Dedifferentiated amniotic fluid mesenchymal stem cell (primary cell): ENCODE data around the gene CYP27C1.

Experiments
- DNase-seq: peaks from one replicate; pipeline ENCODE4 v3.0.0-alpha.2; 2016; ENCODE audit errors: extremely low spot score

Gene CYP27C1

DNA sequence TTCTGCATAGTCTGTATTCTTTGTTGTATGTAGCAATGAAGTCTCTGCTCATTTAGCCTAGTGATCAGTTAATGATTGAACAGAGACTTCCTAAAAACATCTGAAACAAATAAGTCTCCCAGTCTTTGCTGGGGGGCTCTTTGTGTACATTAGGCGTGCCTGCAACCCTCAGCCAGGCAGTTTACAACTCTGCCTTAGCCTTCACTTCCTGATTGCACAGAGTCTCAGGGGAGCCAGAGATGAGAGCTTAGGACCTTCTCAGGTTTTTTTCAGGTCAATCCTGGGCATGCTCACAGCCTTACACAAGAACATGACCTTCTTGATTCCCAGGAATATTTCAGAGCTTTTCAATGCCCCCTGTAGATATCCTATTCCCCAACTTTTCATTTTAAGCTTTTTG is 69.1 kb downstream of the CYP27C1 start:
- DNase-seq = no peak

DNA sequence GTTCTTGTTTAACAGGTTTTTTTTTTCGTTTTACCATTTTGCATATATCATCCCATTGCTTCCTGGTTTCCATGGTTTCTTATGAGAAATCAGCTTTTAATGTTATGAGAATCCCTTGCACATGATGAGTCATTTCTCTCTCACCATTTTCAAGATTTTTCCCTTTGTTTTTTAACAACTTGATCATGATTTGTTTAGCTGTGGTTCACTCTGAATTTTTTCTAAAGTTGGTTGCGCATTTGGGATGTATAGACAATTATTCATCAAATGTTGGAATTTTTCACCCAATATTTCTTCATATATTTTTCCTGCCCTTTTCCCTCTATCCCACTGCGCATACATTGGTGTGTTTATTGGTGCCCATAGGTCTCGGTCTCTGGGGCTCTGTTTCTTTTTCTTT is 70.7 kb downstream of the CYP27C1 start:
- peak; percentile 91 for DNase-seq

DNA sequence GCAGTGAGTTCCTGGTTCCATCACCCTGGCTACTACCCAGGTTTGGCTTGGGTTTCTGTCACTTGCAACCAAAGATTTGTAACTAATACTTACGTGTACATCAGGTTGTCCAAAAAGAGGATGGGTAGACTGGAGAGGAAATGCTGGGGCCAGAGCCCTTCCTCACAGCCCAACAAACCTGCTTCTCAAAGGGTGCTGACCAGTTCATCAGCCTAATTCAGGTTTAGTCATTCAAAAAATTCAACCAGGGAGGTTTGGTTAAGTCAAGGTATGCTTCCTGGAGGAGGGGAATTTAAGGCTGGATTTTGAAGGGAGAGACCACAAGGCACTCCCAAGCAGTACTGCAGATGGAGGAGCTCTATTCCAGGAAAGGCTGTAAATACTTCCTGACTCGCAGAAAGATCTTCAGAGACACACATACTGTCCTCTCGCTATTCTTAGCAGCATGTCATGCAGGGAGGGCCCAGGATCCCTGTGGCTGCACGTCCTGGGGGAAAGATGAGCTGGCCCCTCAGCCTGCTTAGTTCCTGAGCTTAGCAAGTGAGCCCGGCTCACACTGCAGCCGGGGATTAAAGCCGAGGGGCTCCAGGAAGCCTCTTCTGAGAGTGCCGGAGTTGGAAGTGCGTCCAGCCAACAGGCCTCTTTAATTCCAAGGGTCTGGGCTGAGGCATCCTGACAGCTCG is 73.1 kb downstream of the CYP27C1 start:
- DNase-seq = no peak

DNA sequence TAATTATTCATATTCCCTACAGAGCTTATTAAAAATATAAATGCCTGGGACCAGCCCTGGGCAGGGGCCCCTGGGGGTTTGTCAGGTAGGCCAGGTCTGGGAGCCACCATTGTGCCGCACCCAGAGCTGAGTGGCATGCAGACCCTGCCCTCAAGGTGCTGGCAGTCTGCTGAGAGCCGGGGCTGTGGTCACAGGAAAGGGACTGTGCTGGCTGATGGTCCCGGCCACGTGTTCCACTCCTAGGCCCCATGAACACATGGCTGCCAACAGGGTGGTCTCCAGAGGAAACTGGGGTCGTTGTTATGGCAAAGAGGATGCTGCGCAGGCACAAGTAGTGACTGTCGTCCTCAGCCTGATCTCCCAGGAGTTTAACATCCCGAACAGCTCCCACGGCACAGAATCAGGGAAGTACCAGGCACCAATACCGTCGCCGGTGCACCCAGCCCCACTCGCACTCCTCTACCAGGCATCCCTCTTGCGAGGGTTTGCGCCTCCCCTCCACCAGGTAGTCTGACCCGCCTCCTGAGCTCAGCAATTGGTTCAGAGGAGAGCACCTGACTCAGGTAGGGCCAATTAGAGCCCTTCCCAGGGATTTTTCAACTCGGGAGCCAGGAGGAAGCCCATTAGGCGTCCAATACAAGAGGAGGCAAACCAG is 73.9 kb downstream of the CYP27C1 start:
- no peak for DNase-seq

DNA sequence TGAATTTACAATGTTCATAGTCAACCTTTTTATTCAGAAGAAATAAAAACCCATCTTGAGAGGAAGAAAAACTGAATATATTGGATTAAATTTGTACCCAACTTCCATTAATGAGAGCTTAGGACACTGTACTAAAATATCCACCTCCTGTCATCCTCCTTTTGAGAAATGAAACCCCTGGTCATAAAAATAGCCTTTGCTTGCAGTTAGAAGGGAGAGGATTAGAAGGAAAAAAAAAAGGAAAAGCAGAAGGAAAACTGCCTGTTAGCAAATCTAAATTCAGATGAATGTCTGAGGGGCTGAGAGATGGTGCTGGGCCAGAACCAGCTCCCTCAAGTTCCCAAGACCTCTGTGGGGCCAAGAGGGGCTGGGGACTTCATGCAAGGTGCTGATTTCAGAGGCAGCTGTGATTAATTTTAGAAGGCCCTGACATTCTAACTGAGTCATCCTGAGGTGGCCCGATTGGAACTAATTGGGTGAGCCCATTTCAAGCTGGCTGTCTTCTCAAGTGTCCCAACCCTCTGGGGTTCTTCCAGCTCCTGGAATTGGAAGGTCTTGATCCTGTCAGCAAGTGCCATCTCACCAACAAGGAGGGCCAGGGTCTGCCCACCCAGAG is 74.7 kb downstream of the CYP27C1 start:
- DNase-seq = peak; percentile 24

DNA sequence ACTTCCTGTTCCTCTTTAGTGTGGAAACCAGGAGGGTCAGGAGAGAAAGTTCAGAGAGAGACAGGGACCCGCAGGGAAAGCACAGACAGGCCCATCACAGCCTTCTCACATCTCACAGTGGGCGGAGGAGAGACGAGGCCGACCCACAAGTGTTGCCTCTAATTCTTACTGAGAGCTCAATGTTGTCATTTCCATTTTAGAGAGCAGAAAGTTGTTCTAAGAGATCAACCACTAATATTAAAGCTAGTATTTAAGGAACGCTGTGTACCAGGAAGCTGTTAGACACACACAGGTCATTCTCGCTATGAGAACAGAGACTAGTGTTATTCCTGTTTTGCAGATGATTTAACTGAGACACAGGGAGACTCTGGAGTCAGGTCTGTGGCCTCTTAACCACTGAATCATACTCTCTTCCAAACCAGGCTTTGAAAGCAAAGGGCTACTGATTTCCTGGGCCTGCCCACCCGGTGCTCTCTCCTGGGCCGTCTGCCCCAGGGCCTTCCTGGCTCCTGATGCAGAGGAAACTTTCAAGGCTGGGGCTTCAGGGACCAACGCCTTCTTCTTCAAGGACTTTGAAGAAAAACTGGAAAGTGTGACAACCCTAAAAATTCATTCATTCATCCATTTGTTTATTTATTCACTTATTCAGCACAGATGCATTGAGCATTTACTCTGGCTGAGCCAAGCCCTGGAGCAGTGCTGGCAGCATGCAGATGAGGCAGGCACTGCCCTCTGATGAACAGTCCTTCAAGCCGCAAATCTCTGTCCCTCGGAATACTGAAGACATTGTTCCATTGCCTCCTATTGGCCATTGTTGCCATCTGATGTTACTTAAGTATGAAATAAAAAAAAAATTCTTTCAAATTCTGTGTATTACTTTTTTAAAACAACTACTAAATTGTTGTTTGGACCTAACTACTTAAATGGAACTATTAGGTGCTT is 76.0 kb downstream of the CYP27C1 start:
- peak; percentile 61 for DNase-seq

DNA sequence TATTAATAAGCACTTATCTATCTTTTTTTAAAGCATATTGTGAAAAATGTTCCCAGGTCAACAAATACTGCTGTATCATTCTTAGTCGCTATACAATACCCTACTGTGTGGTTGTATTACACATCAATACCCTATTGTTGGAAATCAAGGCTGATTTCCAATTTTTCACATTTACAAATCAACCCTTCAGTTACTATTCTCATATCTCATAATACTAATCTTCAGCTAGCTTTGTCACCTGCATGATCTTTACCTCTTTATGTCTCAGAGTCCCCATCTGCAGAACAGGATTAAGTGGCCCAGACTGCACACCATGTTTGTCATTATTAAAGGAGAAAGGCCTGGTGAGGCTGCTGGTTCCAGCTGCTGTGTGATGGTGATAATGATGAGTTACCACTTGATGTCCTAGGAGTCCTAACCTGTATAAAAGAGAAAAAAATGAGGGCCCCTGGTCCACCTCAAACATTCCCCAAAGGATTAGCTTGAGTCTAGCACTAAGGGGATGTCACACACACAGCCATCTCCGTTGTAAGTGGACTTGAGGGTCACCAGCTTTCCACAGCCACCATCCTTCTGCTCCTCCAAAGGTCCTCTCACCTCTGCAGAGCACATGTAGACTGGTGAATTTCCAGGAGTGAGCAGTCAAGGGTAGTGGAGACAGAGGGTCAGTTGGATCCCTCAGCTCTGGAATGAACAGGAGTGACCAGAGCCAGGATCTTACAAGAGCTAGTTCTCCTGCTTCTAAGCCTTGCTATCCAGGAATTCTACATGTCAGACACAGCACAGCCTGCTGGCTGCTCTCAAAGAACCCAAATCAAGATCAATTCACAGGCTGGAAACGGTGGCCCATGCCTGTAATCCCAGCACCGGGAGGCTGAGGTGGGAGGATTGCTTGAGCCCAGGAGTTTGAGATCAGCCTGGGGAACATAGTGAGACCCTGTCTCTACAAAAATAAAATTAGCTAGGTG is 77.2 kb downstream of the CYP27C1 start:
- no peak for DNase-seq

DNA sequence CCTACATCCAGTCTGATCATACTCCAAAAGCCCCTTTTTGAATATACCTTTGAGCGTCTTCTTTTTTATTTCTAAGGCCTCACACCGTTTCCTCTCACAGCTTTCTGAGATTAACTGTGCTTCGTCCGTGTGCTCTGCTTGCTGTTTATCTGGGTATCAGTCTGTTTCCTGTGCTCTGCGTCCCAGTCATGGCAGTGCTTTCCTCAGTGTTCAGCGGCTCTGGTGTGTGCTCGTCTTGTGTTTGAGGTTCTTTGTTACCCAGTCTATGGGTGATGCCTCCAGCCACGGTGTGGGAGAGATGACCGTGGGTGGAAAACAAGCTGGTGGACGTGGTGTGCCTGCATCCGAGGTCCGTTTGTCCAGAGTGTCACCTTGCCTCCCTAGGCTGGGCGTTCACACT is 79.6 kb downstream of the CYP27C1 start:
- DNase-seq = no peak

DNA sequence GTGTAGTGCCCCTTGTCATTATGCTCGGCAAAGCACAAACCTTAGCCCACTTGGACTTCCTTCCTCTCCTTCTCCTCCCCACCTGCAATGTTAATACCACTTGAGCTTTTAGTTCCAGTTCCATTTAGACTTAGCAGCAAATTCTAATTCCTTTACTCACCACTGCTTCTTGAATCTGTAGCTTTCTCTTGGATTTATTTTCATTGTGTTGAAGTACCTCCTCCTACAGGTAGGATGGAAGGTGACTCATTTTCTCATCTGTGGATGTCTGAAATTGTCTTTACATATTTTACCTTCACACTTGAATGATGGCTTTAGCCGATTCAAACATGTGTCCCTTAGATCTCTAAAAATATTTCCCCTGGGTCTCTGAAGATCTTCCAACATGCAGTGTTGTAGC is 80.3 kb downstream of the CYP27C1 start:
- no peak for DNase-seq

DNA sequence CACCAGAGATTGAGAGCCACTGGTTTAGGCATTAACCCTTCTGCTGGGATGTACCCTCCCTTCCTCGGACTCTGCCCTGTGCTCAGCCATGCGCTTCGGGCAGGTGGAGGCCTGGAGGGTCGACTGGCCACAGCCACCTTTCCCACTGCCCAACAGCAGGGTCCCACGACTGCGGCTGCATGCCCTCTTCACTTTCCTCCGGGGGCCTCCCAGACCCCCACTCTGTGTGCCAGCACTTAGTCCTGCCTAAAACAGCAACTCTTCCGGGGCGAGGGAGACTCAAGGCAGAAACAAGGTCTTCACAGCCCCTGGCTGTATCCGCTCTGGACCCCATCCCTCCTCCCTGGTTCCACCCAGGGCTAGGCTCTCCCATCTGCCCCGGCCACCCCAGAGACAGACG is 81.8 kb downstream of the CYP27C1 start:
- DNase-seq = no peak

DNA sequence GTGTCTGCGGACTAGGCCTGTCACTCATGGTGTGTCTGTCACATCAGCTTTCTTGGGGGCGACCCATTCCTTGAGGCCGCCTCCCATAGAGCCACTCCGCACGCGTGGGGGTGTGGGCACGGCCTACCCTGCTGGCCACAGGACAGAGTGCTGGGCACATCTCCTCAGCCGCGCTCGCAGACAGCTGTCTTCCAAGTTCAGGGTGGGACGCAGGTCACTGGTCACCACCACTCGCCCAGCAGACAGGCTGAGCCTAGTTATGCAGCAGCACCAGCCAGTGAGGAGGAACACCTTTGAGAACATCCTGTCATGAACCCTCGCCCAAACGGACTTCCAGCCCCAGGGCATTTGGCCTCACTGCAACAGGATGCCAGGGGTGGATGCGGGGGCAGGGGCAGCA is 82.4 kb downstream of the CYP27C1 start:
- no peak for DNase-seq

DNA sequence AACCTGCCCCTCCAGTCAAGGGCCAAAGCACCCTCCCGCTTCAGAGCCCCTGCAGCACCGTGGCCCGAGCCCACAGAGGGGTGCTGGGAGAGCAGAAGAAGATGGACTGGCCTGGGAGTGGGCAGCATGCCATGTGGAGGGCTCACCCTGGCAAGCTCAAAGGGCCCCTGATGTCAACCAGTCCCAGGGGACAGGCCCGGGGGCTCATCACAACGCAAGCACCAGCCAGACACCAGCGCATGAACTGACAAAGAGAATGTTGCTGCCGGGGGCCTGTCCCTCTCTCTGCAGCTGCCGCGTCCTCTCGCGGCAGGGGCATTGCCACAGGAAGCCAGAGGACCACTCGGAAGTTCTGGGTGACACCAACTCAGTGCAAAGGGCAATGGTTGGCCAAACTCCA is 82.9 kb downstream of the CYP27C1 start:
- no peak for DNase-seq

DNA sequence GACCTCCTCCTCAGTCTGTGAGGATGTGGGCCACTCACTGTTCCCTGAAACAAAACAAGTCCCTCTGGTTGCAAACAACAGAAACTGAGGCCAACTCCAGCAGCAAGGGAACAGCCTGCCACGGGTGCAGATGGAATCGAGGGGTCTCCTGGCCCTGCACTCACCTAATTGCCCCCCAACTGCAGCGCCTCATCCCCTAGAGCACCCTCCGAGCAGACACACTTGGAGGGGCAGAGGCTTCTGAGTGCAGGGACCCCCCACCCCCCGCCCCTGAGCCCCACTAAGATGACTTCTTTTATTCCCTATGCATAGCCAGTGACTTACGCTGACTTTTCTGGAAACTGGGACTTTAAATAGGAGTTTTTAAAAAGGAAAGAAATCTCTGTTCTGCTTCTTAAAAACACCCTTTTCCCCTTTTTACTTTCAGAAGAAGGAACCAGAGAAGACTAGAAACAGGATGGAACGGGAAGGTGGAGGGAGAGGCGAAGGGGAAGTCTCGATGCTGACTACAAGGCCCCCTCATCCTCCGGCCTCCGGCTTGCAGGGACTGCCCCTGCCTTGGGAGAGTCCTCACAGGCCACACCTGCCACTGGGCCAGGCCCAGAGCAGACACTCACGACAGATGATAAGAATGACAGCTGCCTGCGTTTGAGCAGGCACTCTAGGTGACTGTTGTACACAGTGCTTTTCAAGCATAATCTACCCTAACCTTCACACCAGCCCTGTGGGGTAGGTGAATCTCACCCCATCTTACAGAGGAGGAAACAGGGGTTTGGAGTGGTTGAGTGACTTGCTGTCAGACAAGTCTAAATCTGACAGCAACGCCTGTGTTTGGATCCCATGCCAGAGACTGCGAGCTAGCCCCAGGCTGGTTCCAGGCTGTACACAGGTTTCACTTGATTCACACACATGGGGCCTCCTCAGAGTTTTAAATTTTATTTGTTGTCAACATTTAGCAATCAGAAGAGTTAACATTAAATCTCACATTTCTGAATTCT is 85.0 kb downstream of the CYP27C1 start:
- no peak for DNase-seq

DNA sequence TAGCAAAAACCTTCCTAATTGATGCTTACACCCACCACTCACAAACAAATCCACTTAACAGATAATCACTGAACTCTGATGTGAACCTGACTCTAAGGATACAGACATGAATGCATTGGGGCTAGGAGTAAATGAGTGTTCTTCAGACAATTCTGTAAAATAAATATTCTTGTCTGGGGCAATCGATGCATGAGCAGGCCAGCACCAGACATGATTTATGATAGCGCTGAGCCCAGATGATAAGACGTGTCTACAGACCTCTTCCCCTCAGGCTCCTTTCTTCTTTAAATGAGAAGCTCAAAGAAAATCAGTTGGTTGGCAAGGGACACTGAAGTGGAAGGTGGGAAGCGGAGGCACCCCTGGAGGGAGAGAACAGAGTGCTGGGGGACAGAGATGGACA is 85.9 kb downstream of the CYP27C1 start:
- no peak for DNase-seq
